HG02943 (cell line): ENCODE measurements around the gene SEMA5B.

ENCODE experiments used
- ATAC-seq: cut with Tn5 transposase; IDR thresholded peaks from one replicate; pipeline ENCODE4 v1.9.1; 2021; ENCODE audit warnings: mild to moderate bottlenecking, low read depth, moderate library complexity; ENCODE audit not compliant: unreplicated experiment

Gene SEMA5B

DNA sequence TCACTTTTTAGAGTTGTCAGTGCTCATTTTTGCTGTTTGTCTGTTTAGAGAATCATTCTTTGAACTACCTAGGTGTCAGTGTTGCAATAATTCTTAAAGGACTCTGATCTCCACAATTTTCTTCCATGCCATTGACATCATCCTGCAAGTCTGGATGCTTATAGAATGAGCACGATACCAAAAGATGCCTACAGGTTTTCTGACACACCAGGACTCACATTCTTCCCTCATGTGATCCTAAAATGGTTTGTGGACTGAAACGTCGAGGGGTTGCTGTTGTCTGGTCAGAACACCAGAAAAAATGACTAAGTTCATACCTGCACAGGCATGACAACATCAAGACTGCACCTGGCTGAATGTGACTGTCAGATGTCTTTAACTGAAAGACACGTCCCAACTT lies 95.9 kb downstream of the SEMA5B start:
- no peak for ATAC-seq

- no peak for ATAC-seq
Observed at GRCh38 chr3:122930063-122930997, 97.2 kb downstream of the SEMA5B start.

- ATAC-seq: no peak
Observed at GRCh38 chr3:122929188-122930062, 98.1 kb downstream of the SEMA5B start.

DNA sequence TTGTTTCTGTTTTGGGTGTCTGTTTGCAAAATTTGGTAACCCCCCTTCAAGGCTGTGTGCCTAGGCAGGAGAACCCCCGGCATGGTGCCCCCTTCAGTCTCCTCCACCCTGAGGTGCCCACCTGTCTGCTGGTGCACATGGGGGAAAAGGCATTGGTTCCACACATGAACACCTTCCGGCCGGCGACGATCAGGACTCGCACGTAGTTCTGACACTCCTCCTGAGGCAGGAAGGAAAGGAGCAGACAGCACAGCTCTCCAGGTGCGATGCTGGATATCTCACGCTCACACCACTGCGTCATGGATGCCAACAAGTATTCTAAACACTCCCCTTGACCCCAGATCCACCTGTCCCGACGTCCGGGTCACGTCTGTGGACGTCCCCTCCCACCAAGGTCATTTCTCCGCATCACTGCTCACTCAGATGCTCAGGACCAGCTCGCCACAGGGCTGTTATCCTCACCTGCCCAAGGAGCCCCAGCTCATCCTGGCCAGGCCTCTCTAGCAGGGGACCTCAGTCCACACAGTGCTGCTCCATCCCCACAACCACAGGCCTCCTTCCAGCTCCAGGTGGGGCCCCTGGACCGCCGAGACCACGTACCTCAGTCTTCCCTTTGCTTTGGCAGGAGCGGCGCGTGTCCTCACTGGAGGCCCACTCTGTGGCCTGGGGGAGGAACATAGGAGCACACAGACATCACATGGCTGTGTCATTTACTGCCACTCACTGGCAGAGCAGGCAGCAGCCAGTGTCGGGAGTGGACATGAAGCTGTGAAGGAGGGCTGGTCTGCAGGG lies 99.0 kb downstream of the SEMA5B start:
- no peak for ATAC-seq

- ATAC-seq: no peak
Observed at GRCh38 chr3:122927726-122928125, 99.8 kb downstream of the SEMA5B start.

DNA sequence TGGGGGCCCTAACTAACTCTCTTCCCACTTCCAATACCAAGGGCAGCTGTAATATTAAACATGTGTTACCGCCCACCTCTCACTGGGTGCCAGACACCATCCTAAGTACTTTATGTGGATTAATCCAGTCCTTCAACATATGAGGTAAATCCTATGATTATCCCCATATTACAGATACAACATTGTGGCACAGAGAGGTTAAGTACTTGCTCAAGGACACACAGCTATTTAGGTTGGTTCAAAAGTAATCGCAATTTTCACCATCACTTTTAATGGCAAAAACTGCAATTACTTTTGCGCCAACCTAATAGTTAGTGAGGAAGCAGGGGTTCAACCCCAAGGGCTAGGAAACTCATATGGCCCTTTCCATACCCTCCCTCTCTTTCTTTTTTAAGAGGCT lies 100.8 kb downstream of the SEMA5B start:
- no peak for ATAC-seq

DNA sequence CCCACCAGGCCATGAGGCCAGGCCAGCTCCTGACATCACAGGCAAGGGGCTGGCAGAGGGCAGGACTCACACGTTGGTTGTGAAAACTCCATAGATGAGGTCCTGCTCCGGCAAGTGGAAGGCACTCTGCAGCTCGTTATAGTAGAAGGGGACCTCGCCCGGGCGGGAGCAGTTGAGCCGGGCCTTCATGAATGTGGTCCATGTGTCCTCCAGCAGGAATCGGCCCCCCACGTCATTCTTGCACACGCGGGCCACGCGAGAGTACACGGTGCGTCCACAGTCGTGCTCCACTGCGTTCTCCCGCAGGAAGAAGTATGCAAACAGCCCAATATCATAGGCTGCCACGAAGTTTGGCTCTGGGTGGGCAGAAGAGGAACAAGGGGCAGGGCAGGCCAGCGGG lies 101.2 kb downstream of the SEMA5B start:
- ATAC-seq: no peak

- no peak for ATAC-seq
Observed at GRCh38 chr3:122925756-122926155, 101.8 kb downstream of the SEMA5B start.

GRCh38 chr3:122924056-122924455 lies 103.5 kb downstream of the SEMA5B start:
- ATAC-seq: no peak

DNA sequence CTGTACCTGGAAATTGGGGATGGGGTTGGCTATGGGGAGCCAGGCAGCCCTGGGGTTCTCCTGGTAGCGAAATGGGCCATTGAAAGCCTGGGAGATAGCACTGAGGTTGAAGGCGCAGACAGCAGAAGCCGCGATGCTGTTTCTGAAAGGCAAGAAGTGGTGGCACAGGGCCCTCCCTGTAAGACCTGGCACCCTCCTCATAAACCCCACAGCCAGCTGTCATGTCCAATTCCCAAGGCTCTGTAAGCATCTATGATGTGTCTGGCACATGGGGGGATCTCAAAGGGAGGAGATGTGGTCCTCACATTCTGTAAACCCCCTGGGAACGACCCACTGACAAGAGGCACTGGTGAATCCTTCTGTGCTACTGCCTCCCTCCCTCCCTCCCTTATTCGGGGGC lies 104.0 kb downstream of the SEMA5B start:
- no peak for ATAC-seq

- no peak for ATAC-seq
Observed at GRCh38 chr3:122921791-122922651, 105.5 kb downstream of the SEMA5B start.

- no peak for ATAC-seq
Observed at GRCh38 chr3:122920986-122921385, 106.6 kb downstream of the SEMA5B start.

DNA sequence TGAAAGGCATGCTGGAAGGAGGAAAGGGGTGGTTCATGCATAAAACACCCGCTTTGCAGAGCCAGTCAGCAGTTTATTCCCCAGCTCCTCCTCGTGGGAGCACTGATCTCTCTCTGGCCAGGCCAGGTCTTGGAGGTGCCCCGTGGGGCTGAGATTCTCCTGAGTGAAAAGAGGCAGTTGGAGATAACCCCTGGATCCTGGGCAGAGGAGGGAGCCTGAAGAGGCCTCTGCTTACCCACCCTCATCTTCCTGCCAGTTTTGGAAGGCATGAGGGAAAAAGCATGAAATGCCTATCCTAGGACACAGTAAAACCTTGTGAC lies 108.3 kb downstream of the SEMA5B start:
- ATAC-seq: no peak

DNA sequence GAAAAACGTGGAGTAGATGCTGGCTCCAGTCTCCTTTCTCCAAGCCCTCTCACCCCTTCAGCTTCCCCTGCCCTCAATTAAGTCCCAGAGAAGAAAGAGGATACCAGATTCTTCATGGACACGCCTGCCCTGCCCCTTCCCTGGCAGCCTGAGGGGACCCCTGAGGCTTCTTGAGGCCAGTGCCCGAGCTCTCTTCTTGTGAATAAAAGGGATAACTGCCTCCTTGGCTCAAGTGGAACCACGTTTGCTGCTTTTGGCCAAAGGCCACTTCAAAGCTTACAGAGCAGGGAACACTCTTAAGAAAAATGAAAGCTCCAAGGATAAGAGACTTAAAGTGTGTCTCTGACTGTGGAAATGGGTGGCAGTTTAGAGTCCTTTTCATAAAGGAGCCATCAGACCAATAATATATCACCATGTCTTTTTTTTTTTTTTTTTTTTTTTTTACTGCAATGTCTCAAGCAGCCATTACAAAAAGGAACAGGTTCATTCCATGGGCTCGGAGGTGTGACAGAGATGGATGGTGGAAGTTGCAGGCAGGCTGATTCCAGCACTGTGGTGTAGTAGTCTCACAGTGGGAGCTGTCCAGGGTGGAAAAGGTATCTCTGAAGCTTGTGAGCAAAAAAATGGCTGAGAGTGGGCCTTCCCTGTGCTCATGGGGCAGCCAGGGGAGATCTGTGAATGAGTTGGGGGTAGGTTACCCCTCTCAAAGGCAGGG lies 108.8 kb downstream of the SEMA5B start:
- no peak for ATAC-seq

GRCh38 chr3:122917412-122917811 lies 110.2 kb downstream of the SEMA5B start:
- ATAC-seq: no peak

GRCh38 chr3:122916580-122916979 lies 111.0 kb downstream of the SEMA5B start:
- no peak for ATAC-seq

DNA sequence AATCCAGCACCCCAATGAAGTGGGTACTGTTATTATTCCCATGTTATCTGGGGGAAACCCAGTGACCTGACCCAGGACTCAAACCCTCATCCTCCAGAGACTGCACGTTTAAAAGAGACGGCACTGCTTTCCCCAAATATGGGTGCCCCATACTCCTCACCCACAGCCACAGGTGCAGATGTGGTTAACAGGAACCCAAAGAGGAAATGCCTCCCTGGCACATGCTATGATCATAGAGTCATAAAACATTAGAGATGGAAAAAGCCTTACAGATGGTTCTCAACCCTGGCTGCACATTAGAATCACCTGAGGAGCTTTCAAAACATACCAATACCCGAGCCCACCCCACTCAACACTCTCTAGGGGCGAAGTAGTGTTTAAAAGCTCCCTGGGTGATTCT lies 111.5 kb downstream of the SEMA5B start:
- no peak for ATAC-seq

DNA sequence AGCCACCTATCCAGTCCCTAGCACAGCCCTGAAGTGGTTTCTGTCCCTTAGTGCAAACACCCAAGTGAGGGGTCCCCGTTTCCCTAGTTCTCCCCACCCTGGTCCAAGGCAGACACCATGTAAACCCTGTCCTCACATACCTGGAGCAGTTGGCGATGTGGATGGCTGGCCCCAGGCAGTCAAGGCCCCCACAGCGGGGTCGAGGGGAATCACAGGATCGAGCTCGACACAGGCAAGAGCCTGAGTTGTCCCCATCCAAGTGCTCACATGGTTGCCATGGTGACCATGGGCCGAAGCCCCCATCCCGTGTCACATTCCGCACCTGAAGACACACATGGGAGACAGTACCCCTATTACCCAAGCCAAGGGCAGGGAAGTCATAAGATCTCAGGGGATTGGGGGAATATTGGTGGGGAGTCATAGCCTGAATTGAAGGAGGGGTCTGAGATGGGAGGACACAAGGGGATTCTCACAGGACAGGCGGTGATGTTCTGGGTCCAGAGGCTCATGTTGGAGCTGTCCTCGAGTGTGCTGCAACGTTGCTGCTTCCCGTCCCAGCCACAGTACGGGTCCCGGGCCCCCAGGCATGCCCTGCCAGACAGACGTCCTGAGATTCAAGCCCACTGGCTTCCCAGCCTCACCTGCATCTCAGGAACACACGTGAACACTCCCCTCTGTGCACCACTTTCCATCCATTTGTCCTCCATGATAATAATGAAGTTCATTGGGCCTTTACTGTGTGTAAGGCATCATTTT lies 112.1 kb downstream of the SEMA5B start:
- ATAC-seq: no peak
